GM23338 (cell line): ENCODE data around the gene MRRF. TPM values are rescaled to one million over a fixed set of nuclear protein-coding genes. Genes with fewer than 3 reads are reported as not detected.

Experiments
- ATAC-seq: fragments of 200-7000 bp; cut with Tn5 transposase; 3 replicates; pipeline ENCODE4 v1.9.1; 2020
- DNase-seq: peaks from one replicate; pipeline ENCODE4 v3.0.0-alpha.2; 2015; ENCODE audit warnings: low spot score
- H2AFZ ChIP-seq: fragments of 200-600 bp; sonication (generic); 2 replicates; pipeline ENCODE4 v1.8.0; 2016; ENCODE audit warnings: antibody characterized with exemption, mild to moderate bottlenecking, moderate library complexity
- H3F3A ChIP-seq: fragments of 200-600 bp; sonication (generic); replicated peaks from 2 replicates; pipeline ENCODE4 v1.8.0; 2017; ENCODE audit warnings: antibody characterized with exemption, mixed run types, low read depth
- H3K27ac ChIP-seq: fragments of 200-600 bp; sonication (generic); 2 replicates; pipeline ENCODE4 v1.6.1; 2016; ENCODE audit warnings: low read depth
- H3K27me3 ChIP-seq: fragments of 200-600 bp; sonication (generic); 2 replicates; pipeline ENCODE4 v1.8.0; 2016; ENCODE audit warnings: mild to moderate bottlenecking, mixed run types, moderate library complexity; ENCODE audit not compliant: insufficient read depth
- H3K36me3 ChIP-seq: fragments of 200-600 bp; sonication (generic); 2 replicates; pipeline ENCODE4 v1.8.0; 2016; ENCODE audit warnings: mild to moderate bottlenecking; ENCODE audit not compliant: insufficient read depth
- H3K4me1 ChIP-seq: fragments of 200-600 bp; sonication (generic); 2 replicates; pipeline ENCODE4 v1.8.0; 2016; ENCODE audit warnings: mild to moderate bottlenecking, moderate library complexity; ENCODE audit not compliant: insufficient read depth
- H3K4me2 ChIP-seq: fragments of 200-600 bp; sonication (generic); 2 replicates; pipeline ENCODE4 v1.7.1; 2017; ENCODE audit warnings: mixed run types
- H3K4me3 ChIP-seq: fragments of 200-600 bp; sonication (generic); 2 replicates; pipeline ENCODE4 v1.6.1; 2016; ENCODE audit warnings: mixed run types
- H3K79me2 ChIP-seq: fragments of 200-600 bp; sonication (generic); replicated peaks from 2 replicates; pipeline ENCODE4 v1.8.0; 2017; ENCODE audit warnings: mild to moderate bottlenecking; ENCODE audit not compliant: insufficient read depth
- H3K9me2 ChIP-seq: fragments of 200-600 bp; sonication (generic); 2 replicates; pipeline ENCODE4 v1.8.0; 2017; ENCODE audit not compliant: insufficient read depth
- H4K20me1 ChIP-seq: fragments of 200-600 bp; sonication (generic); replicated peaks from 2 replicates; pipeline ENCODE4 v1.8.0; 2017; ENCODE audit warnings: mild to moderate bottlenecking; ENCODE audit not compliant: insufficient read depth
- H3K27ac Mint-ChIP-seq: 2 replicates; pipeline ENCODE4 v1.8.0; 2020; ENCODE audit warnings: inconsistent platforms, mild to moderate bottlenecking, moderate library complexity, mixed read lengths
- H3K27me3 Mint-ChIP-seq: 3 replicates; pipeline ENCODE4 v1.8.0; 2022; ENCODE audit warnings: low read depth, mild to moderate bottlenecking, moderate library complexity, mixed read lengths, inconsistent platforms; ENCODE audit not compliant: insufficient read depth, poor library complexity
- H3K36me3 Mint-ChIP-seq: 3 replicates; pipeline ENCODE4 v1.8.0; 2021; ENCODE audit warnings: low read depth, mild to moderate bottlenecking, inconsistent platforms, moderate library complexity, mixed read lengths
- H3K4me1 Mint-ChIP-seq: 3 replicates; pipeline ENCODE4 v1.8.0; 2020; ENCODE audit warnings: mild to moderate bottlenecking, inconsistent platforms, mixed read lengths
- H3K4me3 Mint-ChIP-seq: 3 replicates; pipeline ENCODE4 v1.8.0; 2021; ENCODE audit warnings: moderate library complexity, mild to moderate bottlenecking, inconsistent platforms, mixed read lengths
- H3K9me3 Mint-ChIP-seq: 3 replicates; pipeline ENCODE4 v1.8.0; 2020; ENCODE audit warnings: moderate library complexity, mild to moderate bottlenecking, inconsistent platforms, mixed read lengths
- CREB1 ChIP-seq: fragments of 250-450 bp; sonication (Bioruptor Pico); IDR thresholded peaks from 2 replicates; pipeline ENCODE4 v1.5.0; 2020; ENCODE audit warnings: low read depth, mild to moderate bottlenecking, moderate library complexity
- ETS1 ChIP-seq: IDR thresholded peaks from 2 replicates; pipeline ENCODE4 v1.6.1; 2016; ENCODE audit warnings: antibody characterized with exemption
- EZH2phosphoT487 ChIP-seq: fragments of 200-600 bp; sonication (generic); IDR thresholded peaks from one replicate; pipeline ENCODE4 v1.8.1; 2018; ENCODE audit warnings: antibody characterized with exemption; ENCODE audit not compliant: unreplicated experiment
- REST ChIP-seq: IDR thresholded peaks from one replicate; pipeline ENCODE4 v1.6.1; 2018; ENCODE audit warnings: antibody characterized with exemption; ENCODE audit not compliant: unreplicated experiment
- ZNF331 ChIP-seq: fragments of 250-450 bp; sonication (Bioruptor Pico); IDR thresholded peaks from 2 replicates; pipeline ENCODE4 v1.5.0; 2020; ENCODE audit warnings: low read depth, mild to moderate bottlenecking, moderate library complexity
- ZNF462 ChIP-seq: fragments of 250-450 bp; sonication (Bioruptor Pico); IDR thresholded peaks from 2 replicates; pipeline ENCODE4 v1.5.0; 2020; ENCODE audit warnings: mild to moderate bottlenecking, moderate library complexity
- polyA plus RNA-seq: library from polyadenylated mRNA; unstranded; fragments of >200 nt; fragmentation: Nextera tagmentation; extraction: Ambion mirVana; gene quantifications from 2 replicates; pipeline ENCODE4 v1.2.1, GENCODE V29; 2016
- total RNA-seq: library from RNA; depleted of rRNA; stranded (reverse); fragments of >200 nt; shearing (Covaris generic); gene quantifications from 2 replicates; pipeline ENCODE4 v1.2.3, GENCODE V29; 2014

The MRRF gene
- total and polyA plus RNA-seq, 2 experiments from 2014 or later = 27.8 to 32.7 TPM

GRCh38 chr9:122377241-122378164, 112.8 kb downstream of the MRRF start:
- H3F3A ChIP-seq = no peaks in the 10 kb centered on the region
- Mint-ChIP-seq H3K27ac (no peak overlapping the region), H3K27me3 (peaks cover 28% of the 10 kb centered on the region), H3K4me3 (no peak overlapping the region), H3K9me3 (peaks cover 5% of the 10 kb centered on the region; the same call in 2 of the 3 replicates), H3K4me1 (peaks cover 37% of the 10 kb centered on the region), H3K36me3 (no peaks in the 10 kb centered on the region; the same call in 1 of the 3 replicates)
- H3K4me3 ChIP-seq = no peak overlapping the region
- DNase-seq (no peak), ATAC-seq (no peak)
- no peaks in the 10 kb centered on the region for H3K36me3 ChIP-seq
- H3K79me2 ChIP-seq = no peaks in the 10 kb centered on the region
- no peak for TF ChIP-seq ETS1
- no peak overlapping the region for H3K27ac ChIP-seq
- peaks cover 29% of the 10 kb centered on the region for H3K27me3 ChIP-seq
- H3K4me2 ChIP-seq = no peak overlapping the region
- H2AFZ ChIP-seq = no peak overlapping the region
- no peaks in the 10 kb centered on the region for H4K20me1 ChIP-seq
- H3K4me1 ChIP-seq = peaks cover 19% of the 10 kb centered on the region; the same call in 1 of the 2 replicates
- H3K9me2 ChIP-seq = no peaks in the 10 kb centered on the region

- DNase-seq (no peak), ATAC-seq (no peak)
- no peaks in the 10 kb centered on the region for H3F3A ChIP-seq
- peaks cover 21% of the 10 kb centered on the region; the same call in 1 of the 2 replicates for H3K27me3 ChIP-seq
- no peaks in the 10 kb centered on the region for H3K36me3 ChIP-seq
- no peak overlapping the region for H3K4me2 ChIP-seq
- Mint-ChIP-seq H3K27ac (no peak overlapping the region), H3K9me3 (peaks cover 3% of the 10 kb centered on the region; the same call in 1 of the 3 replicates), H3K36me3 (no peaks in the 10 kb centered on the region; the same call in 1 of the 3 replicates), H3K27me3 (peaks cover 23% of the 10 kb centered on the region), H3K4me3 (no peak overlapping the region), H3K4me1 (peaks cover 35% of the 10 kb centered on the region)
- H3K4me3 ChIP-seq = no peak overlapping the region
- H2AFZ ChIP-seq = no peak overlapping the region
- no peaks in the 10 kb centered on the region for H4K20me1 ChIP-seq
- H3K27ac ChIP-seq = no peak overlapping the region
- peaks cover 15% of the 10 kb centered on the region; the same call in 1 of the 2 replicates for H3K4me1 ChIP-seq
- H3K9me2 ChIP-seq = no peaks in the 10 kb centered on the region
- H3K79me2 ChIP-seq = no peaks in the 10 kb centered on the region
- TF ChIP-seq ZNF462 (CRISPR knock-in tag) = no peak
- no peak for TF ChIP-seq ZNF331 (CRISPR knock-in tag)
- no peak for TF ChIP-seq REST
- TF ChIP-seq CREB1 (CRISPR knock-in tag) = no peak
- no peak for TF ChIP-seq EZH2phosphoT487
These were observed 113.6 kb downstream of the MRRF start for GRCh38 chr9:122378236-122378635.
